Thyroid gland (tissue), 4 donors: ENCODE data around the gene ST7. TPM values are rescaled to one million over a fixed set of nuclear protein-coding genes. Genes with fewer than 3 reads are reported as not detected.
A peak's percentile ranks its signal among the peaks of the same experiment; 100 is the strongest.

Source experiments
- DNase-seq, 2 donors: peaks; one replicate each; pipeline ENCODE4 v3.0.0-alpha.2; 2019
- H3K27ac ChIP-seq, 3 donors: fragments of 200-600 bp; sonication (generic); 1 replicate in 2 of 3; 2 replicates in 1 of 3; pipeline ENCODE4 v1.5.1; 2016 to 2019; ENCODE audit warnings: mild to moderate bottlenecking in 1 of 3, moderate library complexity in 1 of 3
- H3K27me3 ChIP-seq: fragments of 200-600 bp; sonication (generic); one replicate; pipeline ENCODE4 v1.5.1; 2019
- H3K36me3 ChIP-seq, 2 donors: fragments of 200-600 bp; sonication (generic); one replicate each; pipeline ENCODE4 v1.5.1; 2016 to 2019
- H3K4me1 ChIP-seq, 2 donors: fragments of 200-600 bp; sonication (generic); one replicate each; pipeline ENCODE4 v1.5.1; 2017 to 2019
- H3K4me3 ChIP-seq, 3 donors: fragments of 200-600 bp; sonication (generic); replicated peaks in 1 of 3; 1 replicate in 2 of 3; 2 replicates in 1 of 3; pipeline ENCODE4 v1.5.1; 2016; ENCODE audit warnings: mild to moderate bottlenecking in 1 of 3
- H3K9me3 ChIP-seq: fragments of 200-600 bp; sonication (generic); one replicate; pipeline ENCODE4 v1.5.1; 2017
- POLR2A ChIP-seq, 2 donors: fragments of 450-650 bp; IDR thresholded peaks; one replicate each; pipeline ENCODE4 v1.6.1; 2017; ENCODE audit warnings: antibody characterized with exemption in 2 of 2, mild to moderate bottlenecking in 2 of 2, moderate library complexity in 1 of 2
- WGBS, 2 donors: methylation state at CpG; one replicate each; pipeline ENCODE4 v1.1.5; 2017; 5-methylcytosine and 5-hydroxymethylcytosine counted together
- intact Hi-C: fragments of 100-400 bp; cut with DNase I; formaldehyde crosslinking; loops from one replicate; pipeline ENCODE4 v1.15.1; 2023
- total RNA-seq, 4 donors: library from RNA; depleted of rRNA; stranded (reverse); fragments of >200 nt; gene quantifications; one replicate each; pipeline ENCODE4 v1.2.3, GENCODE V29; 2016
- TF ChIP-seq, protein P1 (sequence below), 6 experiments: fragments of 200-600 bp in 3 of 6; fragments of 450-650 bp in 3 of 6; sonication (generic) in 3 of 6; IDR thresholded peaks; one replicate each; pipeline ENCODE4 v1.5.1; 2016 to 2019; ENCODE audit warnings: antibody characterized with exemption in 6 of 6, mild to moderate bottlenecking in 2 of 6, inconsistent platforms in 1 of 6, moderate library complexity in 1 of 6

ST7 gene
- total RNA-seq, 4 donors from 2014 or later = 62.8 to 75.1 (median 66.7) TPM

GRCh38 chr7:116938678-116939077, 14.6 kb upstream of the ST7 start:
- Histone ChIP-seq H3K4me1 (no peaks in the 10 kb centered on the region), H3K36me3 (no peaks in the 10 kb centered on the region), H3K9me3 (no peaks in the 10 kb centered on the region), H3K27ac (no peak overlapping the region), H3K4me3 (no peak overlapping the region), H3K27me3 (no peaks in the 10 kb centered on the region)
- intact Hi-C loops = loop anchor here (10.0 kb wide), 1 partner anchor 46 kb away; no protein-coding TSS in a partner anchor
- no peak for DNase-seq
- 65 to 88% methylated on average over 2 of the region's 2 CpGs for WGBS, 2 donors
- TF ChIP-seq POLR2A (IDR thresholded peaks at IDR 0.05) = no peak
- TF ChIP-seq, protein P1, sequence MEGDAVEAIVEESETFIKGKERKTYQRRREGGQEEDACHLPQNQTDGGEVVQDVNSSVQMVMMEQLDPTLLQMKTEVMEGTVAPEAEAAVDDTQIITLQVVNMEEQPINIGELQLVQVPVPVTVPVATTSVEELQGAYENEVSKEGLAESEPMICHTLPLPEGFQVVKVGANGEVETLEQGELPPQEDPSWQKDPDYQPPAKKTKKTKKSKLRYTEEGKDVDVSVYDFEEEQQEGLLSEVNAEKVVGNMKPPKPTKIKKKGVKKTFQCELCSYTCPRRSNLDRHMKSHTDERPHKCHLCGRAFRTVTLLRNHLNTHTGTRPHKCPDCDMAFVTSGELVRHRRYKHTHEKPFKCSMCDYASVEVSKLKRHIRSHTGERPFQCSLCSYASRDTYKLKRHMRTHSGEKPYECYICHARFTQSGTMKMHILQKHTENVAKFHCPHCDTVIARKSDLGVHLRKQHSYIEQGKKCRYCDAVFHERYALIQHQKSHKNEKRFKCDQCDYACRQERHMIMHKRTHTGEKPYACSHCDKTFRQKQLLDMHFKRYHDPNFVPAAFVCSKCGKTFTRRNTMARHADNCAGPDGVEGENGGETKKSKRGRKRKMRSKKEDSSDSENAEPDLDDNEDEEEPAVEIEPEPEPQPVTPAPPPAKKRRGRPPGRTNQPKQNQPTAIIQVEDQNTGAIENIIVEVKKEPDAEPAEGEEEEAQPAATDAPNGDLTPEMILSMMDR (IDR thresholded peaks at IDR 0.05) = no peak

DNA sequence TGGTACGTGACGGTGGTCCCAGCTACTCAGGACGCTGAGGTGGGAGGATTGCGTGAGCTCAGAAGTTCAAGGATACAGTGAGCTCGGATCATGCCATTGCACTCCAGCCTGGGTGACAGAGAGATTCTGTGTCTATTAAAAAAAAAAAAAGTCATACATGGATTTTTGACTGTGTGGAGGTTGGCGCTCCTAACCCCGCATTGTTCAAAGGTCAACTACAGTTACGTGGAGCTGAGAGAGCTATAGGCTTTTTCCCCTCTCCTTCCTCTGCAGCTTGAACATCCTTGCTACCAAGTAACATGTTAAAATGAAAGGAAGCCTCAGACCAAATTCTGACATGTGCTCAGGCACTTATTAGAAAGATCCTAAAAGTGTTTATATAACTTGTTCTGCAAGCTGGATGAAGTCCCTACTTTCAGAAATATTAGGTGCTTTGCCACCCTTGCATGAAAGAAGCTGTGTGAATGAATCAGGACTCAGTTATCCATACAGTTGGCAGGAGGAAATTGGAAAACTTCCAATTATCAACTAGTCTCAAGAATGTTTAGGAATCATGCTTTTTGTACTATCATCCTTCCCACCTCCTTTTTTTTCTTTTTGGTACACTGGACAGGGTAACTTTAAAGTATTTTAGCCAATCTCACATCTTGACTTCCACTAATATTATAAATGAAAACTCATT, 12.5 kb upstream of the ST7 start:
- no peaks in the 10 kb centered on the region for H3K36me3 ChIP-seq
- WGBS, 2 donors = 82 to 85% methylated on average over 8 of the region's 8 CpGs

DNA sequence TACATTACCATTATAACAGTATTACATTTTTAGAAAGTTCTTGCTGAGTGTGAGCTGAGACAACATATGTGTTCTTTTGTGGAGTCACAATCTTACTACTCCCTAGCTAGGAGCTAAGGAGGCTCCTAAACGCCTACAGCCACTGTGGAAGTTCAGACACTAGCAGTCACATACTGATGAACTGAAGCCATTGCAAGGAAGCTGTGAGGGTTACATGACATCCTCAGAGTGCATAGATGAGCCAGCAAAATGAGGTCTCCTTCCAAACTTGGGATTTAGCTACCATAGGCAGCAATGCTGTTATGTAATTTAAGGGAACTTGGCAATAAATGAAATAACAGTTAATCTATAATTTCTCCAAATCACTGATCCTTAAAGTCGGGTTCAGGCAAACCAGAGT, 10.8 kb upstream of the ST7 start:
- Histone ChIP-seq H3K27me3 (no peaks in the 10 kb centered on the region), H3K4me1 (no peaks in the 10 kb centered on the region), H3K9me3 (no peaks in the 10 kb centered on the region), H3K4me3 (no peak overlapping the region), H3K27ac (no peak overlapping the region), H3K36me3 (no peaks in the 10 kb centered on the region)
- 86 to 92% methylated on average over 2 of the region's 2 CpGs for WGBS, 2 donors
- TF ChIP-seq, protein P1 (IDR thresholded peaks at IDR 0.05) = no peak
- TF ChIP-seq POLR2A (IDR thresholded peaks at IDR 0.05) = no peak
- intact Hi-C loops = no loop called here
- DNase-seq = no peak

More for the DNA sequence above, 12.5 kb upstream of the ST7 start:
- no peaks in the 10 kb centered on the region for H3K9me3 ChIP-seq
- intact Hi-C loops = no loop called here
- H3K27me3 ChIP-seq = no peaks in the 10 kb centered on the region
- TF ChIP-seq, protein P1 (IDR thresholded peaks at IDR 0.05) = no peak
- TF ChIP-seq POLR2A (IDR thresholded peaks at IDR 0.05) = no peak
- H3K27ac ChIP-seq = no peak overlapping the region
- DNase-seq = no peak
- no peaks in the 10 kb centered on the region for H3K4me1 ChIP-seq
- no peak overlapping the region for H3K4me3 ChIP-seq

GRCh38 chr7:116948934-116949333, 4.4 kb upstream of the ST7 start:
- Histone ChIP-seq H3K4me1 (peaks cover 37 to 48% of the 10 kb centered on the region in 2 donors), H3K4me3 (no peak overlapping the region), H3K27ac (peak overlapping the region; percentile 27 to 99 (median 45)), H3K36me3 (no peaks in the 10 kb centered on the region), H3K9me3 (no peaks in the 10 kb centered on the region), H3K27me3 (no peaks in the 10 kb centered on the region)
- peak in 1 of 2 donors; percentile 31 for TF ChIP-seq POLR2A (IDR thresholded peaks at IDR 0.05)
- TF ChIP-seq, protein P1 (IDR thresholded peaks at IDR 0.05) = no peak
- DNase-seq = peak; percentile 83 to 87
- intact Hi-C loops = no loop called here
- WGBS, 2 donors = 26 to 31% methylated on average over 3 of the region's 3 CpGs
